Subcutaneous adipose tissue (tissue), 4 donors: ENCODE measurements around the gene GCA. TPM values are rescaled to one million over a fixed set of nuclear protein-coding genes. Genes with fewer than 3 reads are reported as not detected.

Experiments used
- total RNA-seq, 4 donors: library from RNA; depleted of rRNA; stranded (reverse); fragments of >200 nt; gene quantifications; one replicate each; pipeline ENCODE4 v1.1.0, GENCODE V29; 2016
- TF ChIP-seq, protein P1 (sequence below): fragments of 450-650 bp; IDR thresholded peaks from one replicate; pipeline ENCODE4 v1.5.1; 2016; ENCODE audit warnings: low read depth, mild to moderate bottlenecking, control low read depth, antibody characterized with exemption, moderate library complexity

Gene GCA
- total RNA-seq, 4 donors from 2014 or later: 17.0 to 74.3 (median 38.3) TPM

DNA sequence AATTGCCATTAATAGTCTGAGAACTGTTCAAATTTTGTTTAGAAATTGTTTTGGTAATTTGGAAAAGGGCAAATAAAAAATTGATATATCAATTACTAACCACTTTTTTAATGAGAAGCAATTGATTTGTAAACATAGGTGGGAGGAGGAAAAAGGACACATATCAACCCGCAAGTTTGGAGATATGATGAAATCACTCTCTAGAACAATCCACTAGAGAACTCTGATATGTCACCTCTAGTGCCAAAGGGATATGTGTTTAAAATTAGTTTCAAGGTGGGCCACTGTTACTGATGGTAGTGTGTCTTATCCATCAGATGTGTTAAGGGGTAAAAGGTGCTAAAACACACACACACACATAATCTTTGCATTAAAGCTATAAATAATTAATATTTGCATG lies 42.1 kb upstream of the GCA start:
- TF ChIP-seq, protein P1, sequence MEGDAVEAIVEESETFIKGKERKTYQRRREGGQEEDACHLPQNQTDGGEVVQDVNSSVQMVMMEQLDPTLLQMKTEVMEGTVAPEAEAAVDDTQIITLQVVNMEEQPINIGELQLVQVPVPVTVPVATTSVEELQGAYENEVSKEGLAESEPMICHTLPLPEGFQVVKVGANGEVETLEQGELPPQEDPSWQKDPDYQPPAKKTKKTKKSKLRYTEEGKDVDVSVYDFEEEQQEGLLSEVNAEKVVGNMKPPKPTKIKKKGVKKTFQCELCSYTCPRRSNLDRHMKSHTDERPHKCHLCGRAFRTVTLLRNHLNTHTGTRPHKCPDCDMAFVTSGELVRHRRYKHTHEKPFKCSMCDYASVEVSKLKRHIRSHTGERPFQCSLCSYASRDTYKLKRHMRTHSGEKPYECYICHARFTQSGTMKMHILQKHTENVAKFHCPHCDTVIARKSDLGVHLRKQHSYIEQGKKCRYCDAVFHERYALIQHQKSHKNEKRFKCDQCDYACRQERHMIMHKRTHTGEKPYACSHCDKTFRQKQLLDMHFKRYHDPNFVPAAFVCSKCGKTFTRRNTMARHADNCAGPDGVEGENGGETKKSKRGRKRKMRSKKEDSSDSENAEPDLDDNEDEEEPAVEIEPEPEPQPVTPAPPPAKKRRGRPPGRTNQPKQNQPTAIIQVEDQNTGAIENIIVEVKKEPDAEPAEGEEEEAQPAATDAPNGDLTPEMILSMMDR: no peak

DNA sequence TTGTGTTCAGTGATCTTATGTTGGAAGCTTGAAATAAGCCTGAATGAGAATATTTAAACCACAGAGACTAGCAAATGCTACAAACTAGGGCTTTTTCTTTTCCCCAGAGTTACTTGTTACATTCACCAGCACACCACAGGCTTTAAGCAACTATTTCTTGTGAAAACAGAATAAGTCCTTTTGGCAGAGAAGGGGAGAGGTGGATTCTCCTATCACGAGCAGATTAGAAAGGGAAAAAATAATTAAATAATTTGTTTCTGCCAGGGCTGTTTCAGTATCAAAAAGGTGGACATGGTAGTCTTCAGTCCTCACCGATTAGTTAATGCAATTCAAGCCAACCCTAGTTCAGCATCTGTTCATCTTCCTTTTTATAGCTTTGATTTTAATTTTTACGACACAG lies 38.0 kb upstream of the GCA start:
- TF ChIP-seq, protein P1: no peak

DNA sequence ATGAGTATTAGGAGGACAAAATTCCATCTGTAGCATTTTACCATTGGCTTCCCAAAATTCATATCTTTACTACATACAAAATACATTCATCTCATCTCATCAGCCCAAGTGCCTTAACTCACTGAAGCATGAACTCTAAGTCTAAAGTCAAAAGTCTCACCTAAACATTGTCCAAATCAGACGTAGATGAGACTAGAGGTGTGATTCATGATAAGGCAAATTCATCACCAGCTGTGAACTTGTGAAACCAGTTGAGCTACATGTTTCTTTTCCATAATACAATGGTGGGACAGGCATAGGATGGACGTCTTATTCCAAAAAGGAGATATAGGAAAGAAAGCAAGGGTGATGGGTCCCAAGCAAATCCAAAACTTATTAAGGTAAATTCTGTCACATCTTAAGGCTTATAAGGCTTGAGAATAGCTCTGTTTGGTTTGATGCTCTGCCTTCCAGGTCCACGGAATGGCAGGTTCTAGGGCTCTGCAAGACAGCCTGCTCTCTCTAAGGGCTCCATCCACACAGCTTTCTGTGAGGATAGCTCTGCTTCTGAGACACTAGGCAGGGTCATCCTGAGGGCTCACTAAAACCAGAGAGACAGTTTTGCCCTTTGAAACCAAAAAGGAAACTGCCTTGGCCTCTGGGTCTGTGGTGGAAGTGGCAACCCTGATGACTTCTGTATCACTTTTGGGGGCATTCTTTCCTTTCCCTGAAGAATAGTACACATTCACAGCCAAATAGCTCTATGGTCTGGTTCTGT lies 35.0 kb upstream of the GCA start:
- TF ChIP-seq, protein P1: no peak

DNA sequence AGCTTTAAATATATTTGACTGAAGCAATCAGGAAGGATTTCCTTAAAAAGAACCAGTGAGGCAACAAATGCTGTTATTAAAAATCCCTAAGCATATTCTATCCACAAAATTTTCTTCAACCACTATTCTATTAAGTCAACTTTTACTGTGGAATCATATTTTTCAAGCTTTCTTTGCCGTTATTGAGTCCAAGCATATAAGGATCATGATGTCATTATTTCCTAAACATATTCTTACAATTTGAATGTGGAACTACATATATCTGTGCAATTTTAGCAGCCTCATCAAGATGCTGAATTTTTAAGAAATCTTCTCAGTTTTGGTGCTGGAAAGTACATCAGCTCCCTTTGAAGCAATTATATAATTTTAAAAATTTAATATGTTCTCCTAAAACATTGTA lies 31.1 kb upstream of the GCA start:
- TF ChIP-seq, protein P1: no peak

DNA sequence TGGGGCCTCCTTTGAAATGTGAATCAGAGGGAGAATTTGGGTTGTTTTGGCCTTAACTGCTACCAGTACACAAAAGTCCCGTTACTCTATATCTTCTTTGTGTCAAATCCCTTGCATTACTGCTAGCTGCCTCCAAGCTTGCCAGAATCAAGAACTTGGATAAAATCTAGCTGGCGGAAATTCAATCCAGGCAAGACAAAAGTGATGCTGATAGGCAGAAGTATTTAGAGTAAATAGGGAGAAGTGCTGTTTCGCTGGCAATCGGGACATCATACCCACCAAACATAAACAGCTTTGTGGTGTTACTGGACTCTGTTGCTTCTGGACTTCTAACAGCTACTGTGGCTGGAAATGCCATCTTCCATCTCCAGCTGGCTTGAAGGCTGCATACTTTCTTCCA lies 28.0 kb upstream of the GCA start:
- TF ChIP-seq, protein P1: no peak

DNA sequence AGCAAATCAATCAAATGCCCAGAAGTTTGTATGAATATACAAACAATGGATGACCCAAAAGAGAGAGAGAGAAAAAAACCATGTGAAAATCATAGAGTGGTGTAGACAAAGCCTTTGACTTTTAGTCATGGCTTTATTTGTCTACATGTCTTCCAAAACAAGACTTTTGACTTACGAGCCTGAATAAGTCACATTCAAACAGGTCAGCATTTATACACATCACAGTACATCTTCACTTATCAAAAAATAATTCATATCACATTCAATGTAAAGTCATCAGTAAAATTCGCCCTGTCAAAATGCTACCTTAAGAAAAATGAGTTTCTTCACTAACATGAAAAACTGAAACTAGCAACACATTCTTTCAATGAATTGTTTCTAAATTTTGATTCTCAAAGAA lies 27.3 kb upstream of the GCA start:
- TF ChIP-seq, protein P1: no peak

DNA sequence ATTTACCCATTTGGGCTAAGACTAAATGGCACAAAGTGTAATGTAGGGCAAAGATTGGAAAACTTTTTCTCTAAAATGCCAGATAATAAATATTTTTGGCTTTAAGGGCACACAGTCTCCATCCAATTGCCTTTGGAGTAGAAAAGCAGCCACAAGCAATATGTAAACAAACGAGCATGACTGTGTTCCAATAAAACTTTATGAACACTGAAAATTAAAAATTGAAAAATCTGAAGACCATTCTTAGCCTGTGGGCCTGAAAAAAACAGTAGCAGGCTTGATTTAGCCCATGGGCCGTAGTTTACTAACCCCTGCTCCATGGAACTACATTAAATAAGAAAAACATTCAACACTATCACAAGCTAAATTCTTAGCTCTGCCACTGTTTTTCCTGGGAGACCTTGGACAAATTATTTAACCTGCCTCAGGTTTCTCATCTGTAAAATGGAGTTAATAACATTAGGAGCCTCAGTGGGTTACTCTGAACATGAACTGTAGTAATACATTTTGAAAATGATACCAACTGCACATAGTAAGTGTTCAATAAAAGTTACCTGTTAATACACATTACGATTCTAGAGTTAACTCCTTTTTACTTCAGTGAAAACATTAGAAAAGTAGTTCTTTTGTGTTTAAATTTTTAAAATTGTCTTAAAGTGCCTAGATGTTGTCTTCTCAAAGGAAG lies 26.7 kb upstream of the GCA start:
- TF ChIP-seq, protein P1: no peak
